ENCODE results near the gene SOS1. TPM values are rescaled to one million over a fixed set of nuclear protein-coding genes. Genes with fewer than 3 reads are reported as not detected.

SOS1 gene
- total RNA-seq, 1 experiment from 2014 or later = 28.4 TPM

DNA sequence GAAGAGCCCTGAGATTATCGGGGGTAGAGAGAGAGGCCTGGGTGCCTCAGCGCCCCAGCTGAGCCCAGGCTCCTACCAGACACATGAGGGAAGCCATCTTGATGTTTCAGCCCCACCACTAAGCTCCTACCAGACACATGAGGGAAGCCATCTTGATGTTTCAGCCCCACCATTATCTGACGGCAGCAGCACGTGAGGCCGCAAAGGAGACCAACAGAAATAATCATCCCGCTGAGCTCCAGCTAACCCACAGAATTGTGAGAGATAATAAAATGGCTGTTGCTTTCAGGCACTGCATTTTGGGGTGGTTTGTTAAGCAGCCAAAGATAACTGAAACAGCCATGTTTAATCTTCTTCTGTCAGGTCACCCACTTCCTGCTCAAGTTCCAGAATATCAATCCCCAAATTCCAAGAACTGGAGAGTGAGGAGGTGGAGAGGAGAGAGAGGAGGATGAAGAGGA is 29.3 kb upstream of the SOS1 start (continued):
- TF ChIP-seq, protein P1, sequence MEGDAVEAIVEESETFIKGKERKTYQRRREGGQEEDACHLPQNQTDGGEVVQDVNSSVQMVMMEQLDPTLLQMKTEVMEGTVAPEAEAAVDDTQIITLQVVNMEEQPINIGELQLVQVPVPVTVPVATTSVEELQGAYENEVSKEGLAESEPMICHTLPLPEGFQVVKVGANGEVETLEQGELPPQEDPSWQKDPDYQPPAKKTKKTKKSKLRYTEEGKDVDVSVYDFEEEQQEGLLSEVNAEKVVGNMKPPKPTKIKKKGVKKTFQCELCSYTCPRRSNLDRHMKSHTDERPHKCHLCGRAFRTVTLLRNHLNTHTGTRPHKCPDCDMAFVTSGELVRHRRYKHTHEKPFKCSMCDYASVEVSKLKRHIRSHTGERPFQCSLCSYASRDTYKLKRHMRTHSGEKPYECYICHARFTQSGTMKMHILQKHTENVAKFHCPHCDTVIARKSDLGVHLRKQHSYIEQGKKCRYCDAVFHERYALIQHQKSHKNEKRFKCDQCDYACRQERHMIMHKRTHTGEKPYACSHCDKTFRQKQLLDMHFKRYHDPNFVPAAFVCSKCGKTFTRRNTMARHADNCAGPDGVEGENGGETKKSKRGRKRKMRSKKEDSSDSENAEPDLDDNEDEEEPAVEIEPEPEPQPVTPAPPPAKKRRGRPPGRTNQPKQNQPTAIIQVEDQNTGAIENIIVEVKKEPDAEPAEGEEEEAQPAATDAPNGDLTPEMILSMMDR (IDR thresholded peaks at IDR 0.05) = no peak
- TF ChIP-seq SMAD3 (CRISPR knock-in tag; IDR thresholded peaks at IDR 0.05; ENCODE audit: borderline replicate concordance) = no peak
- no peak for TF ChIP-seq ZNF138 (CRISPR knock-in tag; conservative IDR thresholded peaks at IDR 0.05)
- TF ChIP-seq, protein P2, sequence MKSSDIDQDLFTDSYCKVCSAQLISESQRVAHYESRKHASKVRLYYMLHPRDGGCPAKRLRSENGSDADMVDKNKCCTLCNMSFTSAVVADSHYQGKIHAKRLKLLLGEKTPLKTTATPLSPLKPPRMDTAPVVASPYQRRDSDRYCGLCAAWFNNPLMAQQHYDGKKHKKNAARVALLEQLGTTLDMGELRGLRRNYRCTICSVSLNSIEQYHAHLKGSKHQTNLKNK (CRISPR knock-in tag; IDR thresholded peaks at IDR 0.05) = no peak

DNA sequence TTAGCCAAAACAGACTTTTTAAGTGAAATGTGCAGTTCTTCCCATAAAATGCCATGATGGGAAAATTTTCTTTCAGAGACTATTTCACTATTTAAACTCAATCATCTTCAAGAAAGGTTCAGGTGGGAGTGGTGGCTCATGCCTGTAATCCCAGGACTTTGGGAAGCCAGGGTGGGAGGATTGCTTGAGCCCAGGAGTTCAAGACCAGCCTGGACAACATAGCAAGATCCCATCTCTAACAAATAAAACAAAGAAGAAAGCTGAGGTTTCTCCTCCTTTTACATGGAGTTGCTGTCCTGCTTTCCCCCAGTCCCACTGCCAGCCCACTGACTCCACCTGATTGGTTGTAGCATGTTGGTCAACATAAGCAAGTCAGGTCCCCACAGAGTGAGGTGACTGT is 25.8 kb upstream of the SOS1 start:
- Mint-ChIP-seq H3K36me3 (no peaks in the 10 kb centered on the region), H3K9me3 (no peaks in the 10 kb centered on the region), H3K4me1 (peaks cover 6% of the 10 kb centered on the region), H3K4me3 (no peak overlapping the region), H3K27ac (no peak overlapping the region), H3K27me3 (ENCODE audit: low read depth) (no peaks in the 10 kb centered on the region)
- CTCF ChIA-PET = interaction anchor here (0.8 to 1.2 kb wide), 2 partner anchors 23 to 81 kb away, joined by 3 to 4 read pairs; no protein-coding TSS in a partner anchor
- ATAC-seq (no peak), DNase-seq (ENCODE audit: low spot score) (no peak)
- TF ChIP-seq, protein P3, sequence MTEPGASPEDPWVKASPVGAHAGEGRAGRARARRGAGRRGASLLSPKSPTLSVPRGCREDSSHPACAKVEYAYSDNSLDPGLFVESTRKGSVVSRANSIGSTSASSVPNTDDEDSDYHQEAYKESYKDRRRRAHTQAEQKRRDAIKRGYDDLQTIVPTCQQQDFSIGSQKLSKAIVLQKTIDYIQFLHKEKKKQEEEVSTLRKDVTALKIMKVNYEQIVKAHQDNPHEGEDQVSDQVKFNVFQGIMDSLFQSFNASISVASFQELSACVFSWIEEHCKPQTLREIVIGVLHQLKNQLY (CRISPR knock-in tag; IDR thresholded peaks at IDR 0.05) = no peak
- TF ChIP-seq ZNF121 (CRISPR knock-in tag; IDR thresholded peaks at IDR 0.05) (0 out of 2 replicates have a peak, but pooled peaks have one; percentile 9), SMAD3 (CRISPR knock-in tag; IDR thresholded peaks at IDR 0.05; ENCODE audit: borderline replicate concordance) (no peak), EMX1 (CRISPR knock-in tag; IDR thresholded peaks at IDR 0.05) (no peak), GRHL2 (CRISPR knock-in tag; IDR thresholded peaks at IDR 0.05; ENCODE audit: insufficient replicate concordance, severe bottlenecking) (no peak)
- TF ChIP-seq, protein P4, sequence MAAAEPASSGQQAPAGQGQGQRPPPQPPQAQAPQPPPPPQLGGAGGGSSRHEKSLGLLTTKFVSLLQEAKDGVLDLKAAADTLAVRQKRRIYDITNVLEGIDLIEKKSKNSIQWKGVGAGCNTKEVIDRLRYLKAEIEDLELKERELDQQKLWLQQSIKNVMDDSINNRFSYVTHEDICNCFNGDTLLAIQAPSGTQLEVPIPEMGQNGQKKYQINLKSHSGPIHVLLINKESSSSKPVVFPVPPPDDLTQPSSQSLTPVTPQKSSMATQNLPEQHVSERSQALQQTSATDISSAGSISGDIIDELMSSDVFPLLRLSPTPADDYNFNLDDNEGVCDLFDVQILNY (CRISPR knock-in tag; IDR thresholded peaks at IDR 0.05) = no peak
- TF ChIP-seq, protein P5, sequence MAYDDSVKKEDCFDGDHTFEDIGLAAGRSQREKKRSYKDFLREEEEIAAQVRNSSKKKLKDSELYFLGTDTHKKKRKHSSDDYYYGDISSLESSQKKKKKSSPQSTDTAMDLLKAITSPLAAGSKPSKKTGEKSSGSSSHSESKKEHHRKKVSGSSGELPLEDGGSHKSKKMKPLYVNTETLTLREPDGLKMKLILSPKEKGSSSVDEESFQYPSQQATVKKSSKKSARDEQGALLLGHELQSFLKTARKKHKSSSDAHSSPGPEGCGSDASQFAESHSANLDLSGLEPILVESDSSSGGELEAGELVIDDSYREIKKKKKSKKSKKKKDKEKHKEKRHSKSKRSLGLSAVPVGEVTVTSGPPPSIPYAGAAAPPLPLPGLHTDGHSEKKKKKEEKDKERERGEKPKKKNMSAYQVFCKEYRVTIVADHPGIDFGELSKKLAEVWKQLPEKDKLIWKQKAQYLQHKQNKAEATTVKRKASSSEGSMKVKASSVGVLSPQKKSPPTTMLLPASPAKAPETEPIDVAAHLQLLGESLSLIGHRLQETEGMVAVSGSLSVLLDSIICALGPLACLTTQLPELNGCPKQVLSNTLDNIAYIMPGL (CRISPR knock-in tag; IDR thresholded peaks at IDR 0.05) = no peak
- TF ChIP-seq, protein P6, sequence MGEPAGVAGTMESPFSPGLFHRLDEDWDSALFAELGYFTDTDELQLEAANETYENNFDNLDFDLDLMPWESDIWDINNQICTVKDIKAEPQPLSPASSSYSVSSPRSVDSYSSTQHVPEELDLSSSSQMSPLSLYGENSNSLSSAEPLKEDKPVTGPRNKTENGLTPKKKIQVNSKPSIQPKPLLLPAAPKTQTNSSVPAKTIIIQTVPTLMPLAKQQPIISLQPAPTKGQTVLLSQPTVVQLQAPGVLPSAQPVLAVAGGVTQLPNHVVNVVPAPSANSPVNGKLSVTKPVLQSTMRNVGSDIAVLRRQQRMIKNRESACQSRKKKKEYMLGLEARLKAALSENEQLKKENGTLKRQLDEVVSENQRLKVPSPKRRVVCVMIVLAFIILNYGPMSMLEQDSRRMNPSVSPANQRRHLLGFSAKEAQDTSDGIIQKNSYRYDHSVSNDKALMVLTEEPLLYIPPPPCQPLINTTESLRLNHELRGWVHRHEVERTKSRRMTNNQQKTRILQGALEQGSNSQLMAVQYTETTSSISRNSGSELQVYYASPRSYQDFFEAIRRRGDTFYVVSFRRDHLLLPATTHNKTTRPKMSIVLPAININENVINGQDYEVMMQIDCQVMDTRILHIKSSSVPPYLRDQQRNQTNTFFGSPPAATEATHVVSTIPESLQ (CRISPR knock-in tag; IDR thresholded peaks at IDR 0.05) = no peak
- POLR2A ChIA-PET = no interaction called here

DNA sequence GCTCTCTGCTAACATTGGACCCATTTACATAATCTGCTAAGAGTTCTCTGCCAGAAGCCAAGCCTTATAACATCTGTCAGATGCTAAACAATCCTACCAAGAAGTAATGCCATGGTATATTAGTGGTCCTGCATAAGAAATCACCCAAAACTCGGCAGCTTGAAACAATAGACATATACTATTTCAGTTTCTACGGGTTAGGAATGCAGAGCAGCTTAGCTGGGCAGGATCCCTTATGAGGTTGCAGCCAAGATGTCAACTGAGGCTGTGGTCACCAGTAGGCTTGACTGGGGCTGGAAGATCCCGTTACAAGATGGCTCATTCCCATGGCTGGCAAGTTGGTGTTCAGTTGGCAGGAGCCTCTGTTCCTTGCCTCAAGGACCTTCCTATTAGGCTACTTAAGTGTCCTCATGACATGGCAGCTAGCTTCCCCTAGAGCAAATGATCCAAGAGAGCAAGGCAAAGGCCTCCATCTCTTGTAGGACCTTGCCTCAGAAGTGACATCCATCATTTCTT is 25.1 kb upstream of the SOS1 start:
- Mint-ChIP-seq H3K36me3 (no peaks in the 10 kb centered on the region), H3K4me1 (peaks cover 12% of the 10 kb centered on the region), H3K27me3 (ENCODE audit: low read depth) (no peaks in the 10 kb centered on the region), H3K9me3 (no peaks in the 10 kb centered on the region), H3K27ac (no peak overlapping the region), H3K4me3 (no peak overlapping the region)
- CTCF ChIA-PET = no interaction called here
- POLR2A ChIA-PET = no interaction called here
- DNase-seq (ENCODE audit: low spot score) = no peak
- ATAC-seq = no peak
- TF ChIP-seq, protein P7, sequence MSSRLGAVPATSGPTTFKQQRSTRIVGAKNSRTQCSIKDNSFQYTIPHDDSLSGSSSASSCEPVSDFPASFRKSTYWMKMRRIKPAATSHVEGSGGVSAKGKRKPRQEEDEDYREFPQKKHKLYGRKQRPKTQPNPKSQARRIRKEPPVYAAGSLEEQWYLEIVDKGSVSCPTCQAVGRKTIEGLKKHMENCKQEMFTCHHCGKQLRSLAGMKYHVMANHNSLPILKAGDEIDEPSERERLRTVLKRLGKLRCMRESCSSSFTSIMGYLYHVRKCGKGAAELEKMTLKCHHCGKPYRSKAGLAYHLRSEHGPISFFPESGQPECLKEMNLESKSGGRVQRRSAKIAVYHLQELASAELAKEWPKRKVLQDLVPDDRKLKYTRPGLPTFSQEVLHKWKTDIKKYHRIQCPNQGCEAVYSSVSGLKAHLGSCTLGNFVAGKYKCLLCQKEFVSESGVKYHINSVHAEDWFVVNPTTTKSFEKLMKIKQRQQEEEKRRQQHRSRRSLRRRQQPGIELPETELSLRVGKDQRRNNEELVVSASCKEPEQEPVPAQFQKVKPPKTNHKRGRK (CRISPR knock-in tag; IDR thresholded peaks at IDR 0.05; ENCODE audit: borderline replicate concordance) = no peak
- TF ChIP-seq, protein P8, sequence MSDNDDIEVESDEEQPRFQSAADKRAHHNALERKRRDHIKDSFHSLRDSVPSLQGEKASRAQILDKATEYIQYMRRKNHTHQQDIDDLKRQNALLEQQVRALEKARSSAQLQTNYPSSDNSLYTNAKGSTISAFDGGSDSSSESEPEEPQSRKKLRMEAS (CRISPR knock-in tag; IDR thresholded peaks at IDR 0.05) = no peak
- no peak for TF ChIP-seq RORB (CRISPR knock-in tag; IDR thresholded peaks at IDR 0.05)
- TF ChIP-seq CREM (CRISPR knock-in tag; IDR thresholded peaks at IDR 0.05) = no peak
- TF ChIP-seq, protein P9, sequence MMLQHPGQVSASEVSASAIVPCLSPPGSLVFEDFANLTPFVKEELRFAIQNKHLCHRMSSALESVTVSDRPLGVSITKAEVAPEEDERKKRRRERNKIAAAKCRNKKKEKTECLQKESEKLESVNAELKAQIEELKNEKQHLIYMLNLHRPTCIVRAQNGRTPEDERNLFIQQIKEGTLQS (CRISPR knock-in tag; conservative IDR thresholded peaks at IDR 0.05) = no peak
- TF ChIP-seq, protein P10, sequence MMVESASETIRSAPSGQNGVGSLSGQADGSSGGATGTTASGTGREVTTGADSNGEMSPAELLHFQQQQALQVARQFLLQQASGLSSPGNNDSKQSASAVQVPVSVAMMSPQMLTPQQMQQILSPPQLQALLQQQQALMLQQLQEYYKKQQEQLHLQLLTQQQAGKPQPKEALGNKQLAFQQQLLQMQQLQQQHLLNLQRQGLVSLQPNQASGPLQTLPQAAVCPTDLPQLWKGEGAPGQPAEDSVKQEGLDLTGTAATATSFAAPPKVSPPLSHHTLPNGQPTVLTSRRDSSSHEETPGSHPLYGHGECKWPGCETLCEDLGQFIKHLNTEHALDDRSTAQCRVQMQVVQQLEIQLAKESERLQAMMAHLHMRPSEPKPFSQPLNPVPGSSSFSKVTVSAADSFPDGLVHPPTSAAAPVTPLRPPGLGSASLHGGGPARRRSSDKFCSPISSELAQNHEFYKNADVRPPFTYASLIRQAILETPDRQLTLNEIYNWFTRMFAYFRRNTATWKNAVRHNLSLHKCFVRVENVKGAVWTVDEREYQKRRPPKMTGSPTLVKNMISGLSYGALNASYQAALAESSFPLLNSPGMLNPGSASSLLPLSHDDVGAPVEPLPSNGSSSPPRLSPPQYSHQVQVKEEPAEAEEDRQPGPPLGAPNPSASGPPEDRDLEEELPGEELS (CRISPR knock-in tag; IDR thresholded peaks at IDR 0.05) = no peak
- TF ChIP-seq PRRX2 (CRISPR knock-in tag; IDR thresholded peaks at IDR 0.05) = no peak
- TF ChIP-seq ZNF263 (CRISPR knock-in tag; IDR thresholded peaks at IDR 0.05; ENCODE audit: low read depth) = no peak
- no peak for TF ChIP-seq ELF4 (CRISPR knock-in tag; IDR thresholded peaks at IDR 0.05; ENCODE audit: low read depth)
- no peak for TF ChIP-seq ZNF396 (CRISPR knock-in tag; IDR thresholded peaks at IDR 0.05; ENCODE audit: borderline replicate concordance)

Measured in WTC11 (cell line).